ENCODE data around the gene LRRC27.

The LRRC27 gene

DNA sequence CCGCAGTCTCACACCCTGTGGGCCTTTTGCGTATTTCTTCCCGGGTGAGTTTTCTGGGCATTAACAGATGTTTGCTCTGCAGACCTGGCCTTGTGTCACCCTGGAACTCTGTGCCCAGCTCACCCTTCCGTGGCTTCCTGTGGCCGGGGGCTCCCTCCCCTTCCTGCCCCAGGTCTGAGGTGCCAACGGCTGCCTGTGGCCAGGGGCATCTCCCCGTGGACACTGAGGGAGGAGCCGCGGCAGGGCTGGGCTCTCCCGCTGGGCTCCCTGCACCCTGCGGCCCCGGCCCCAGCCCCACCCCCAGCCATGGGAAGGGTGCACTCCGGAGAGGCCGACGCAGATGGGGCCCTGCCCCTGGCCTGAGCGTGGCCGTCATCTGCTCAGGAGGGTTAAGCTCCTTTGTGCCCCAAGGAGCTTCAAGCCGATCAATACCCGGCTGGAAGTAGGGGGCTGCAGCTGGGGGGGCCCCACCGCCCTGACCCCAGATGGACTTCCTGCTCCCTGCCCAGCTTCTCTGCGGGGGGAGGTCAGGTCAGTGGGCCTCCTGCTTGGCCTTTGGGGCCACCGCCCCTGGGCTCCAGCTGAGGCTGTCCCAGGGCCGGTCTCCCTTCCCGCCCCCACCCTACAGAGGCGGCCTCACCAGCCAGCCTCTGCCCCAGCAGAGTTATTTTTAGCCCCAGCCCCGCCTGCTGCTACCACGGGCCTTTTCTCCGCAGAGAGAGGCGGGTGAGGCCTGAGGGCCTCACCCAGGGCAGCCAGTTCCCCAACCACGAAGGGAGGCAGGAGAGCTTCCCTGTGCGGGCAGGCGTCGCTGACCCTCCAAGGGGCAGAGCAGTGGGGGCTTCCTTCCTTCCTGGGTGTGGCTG is 89.2 kb downstream of the LRRC27 start:
- TF ChIP-seq POLR2AphosphoS5 (IDR thresholded peaks at IDR 0.05; ENCODE audit: low read depth): peak; percentile 48; the same call in 1 of the 2 replicates
- TF ChIP-seq, protein P1, sequence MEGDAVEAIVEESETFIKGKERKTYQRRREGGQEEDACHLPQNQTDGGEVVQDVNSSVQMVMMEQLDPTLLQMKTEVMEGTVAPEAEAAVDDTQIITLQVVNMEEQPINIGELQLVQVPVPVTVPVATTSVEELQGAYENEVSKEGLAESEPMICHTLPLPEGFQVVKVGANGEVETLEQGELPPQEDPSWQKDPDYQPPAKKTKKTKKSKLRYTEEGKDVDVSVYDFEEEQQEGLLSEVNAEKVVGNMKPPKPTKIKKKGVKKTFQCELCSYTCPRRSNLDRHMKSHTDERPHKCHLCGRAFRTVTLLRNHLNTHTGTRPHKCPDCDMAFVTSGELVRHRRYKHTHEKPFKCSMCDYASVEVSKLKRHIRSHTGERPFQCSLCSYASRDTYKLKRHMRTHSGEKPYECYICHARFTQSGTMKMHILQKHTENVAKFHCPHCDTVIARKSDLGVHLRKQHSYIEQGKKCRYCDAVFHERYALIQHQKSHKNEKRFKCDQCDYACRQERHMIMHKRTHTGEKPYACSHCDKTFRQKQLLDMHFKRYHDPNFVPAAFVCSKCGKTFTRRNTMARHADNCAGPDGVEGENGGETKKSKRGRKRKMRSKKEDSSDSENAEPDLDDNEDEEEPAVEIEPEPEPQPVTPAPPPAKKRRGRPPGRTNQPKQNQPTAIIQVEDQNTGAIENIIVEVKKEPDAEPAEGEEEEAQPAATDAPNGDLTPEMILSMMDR (IDR thresholded peaks at IDR 0.05; ENCODE audit: insufficient read depth, low read length): no peak
- DNase-seq (ENCODE audit: low read depth in 1 of 2, low spot score in 1 of 2): peak; percentile 77 to 91
- H3K27ac ChIP-seq (replicated peaks): peak overlapping the region; percentile 97
- peak overlapping the region; percentile 27 for H3K4me3 ChIP-seq (replicated peaks; ENCODE audit: insufficient read depth, low read length)
- no peaks in the 10 kb centered on the region for H3K27me3 ChIP-seq (ENCODE audit: insufficient read depth, poor library complexity, severe bottlenecking)

- peak overlapping the region; percentile 27 for H3K4me3 ChIP-seq (replicated peaks; ENCODE audit: insufficient read depth, low read length)
- no peaks in the 10 kb centered on the region for H3K27me3 ChIP-seq (ENCODE audit: insufficient read depth, poor library complexity, severe bottlenecking)
- peak overlapping the region; percentile 97 for H3K27ac ChIP-seq (replicated peaks)
- TF ChIP-seq POLR2AphosphoS5 (IDR thresholded peaks at IDR 0.05; ENCODE audit: low read depth): peak; percentile 38; the same call in 1 of the 2 replicates
- TF ChIP-seq, protein P2, sequence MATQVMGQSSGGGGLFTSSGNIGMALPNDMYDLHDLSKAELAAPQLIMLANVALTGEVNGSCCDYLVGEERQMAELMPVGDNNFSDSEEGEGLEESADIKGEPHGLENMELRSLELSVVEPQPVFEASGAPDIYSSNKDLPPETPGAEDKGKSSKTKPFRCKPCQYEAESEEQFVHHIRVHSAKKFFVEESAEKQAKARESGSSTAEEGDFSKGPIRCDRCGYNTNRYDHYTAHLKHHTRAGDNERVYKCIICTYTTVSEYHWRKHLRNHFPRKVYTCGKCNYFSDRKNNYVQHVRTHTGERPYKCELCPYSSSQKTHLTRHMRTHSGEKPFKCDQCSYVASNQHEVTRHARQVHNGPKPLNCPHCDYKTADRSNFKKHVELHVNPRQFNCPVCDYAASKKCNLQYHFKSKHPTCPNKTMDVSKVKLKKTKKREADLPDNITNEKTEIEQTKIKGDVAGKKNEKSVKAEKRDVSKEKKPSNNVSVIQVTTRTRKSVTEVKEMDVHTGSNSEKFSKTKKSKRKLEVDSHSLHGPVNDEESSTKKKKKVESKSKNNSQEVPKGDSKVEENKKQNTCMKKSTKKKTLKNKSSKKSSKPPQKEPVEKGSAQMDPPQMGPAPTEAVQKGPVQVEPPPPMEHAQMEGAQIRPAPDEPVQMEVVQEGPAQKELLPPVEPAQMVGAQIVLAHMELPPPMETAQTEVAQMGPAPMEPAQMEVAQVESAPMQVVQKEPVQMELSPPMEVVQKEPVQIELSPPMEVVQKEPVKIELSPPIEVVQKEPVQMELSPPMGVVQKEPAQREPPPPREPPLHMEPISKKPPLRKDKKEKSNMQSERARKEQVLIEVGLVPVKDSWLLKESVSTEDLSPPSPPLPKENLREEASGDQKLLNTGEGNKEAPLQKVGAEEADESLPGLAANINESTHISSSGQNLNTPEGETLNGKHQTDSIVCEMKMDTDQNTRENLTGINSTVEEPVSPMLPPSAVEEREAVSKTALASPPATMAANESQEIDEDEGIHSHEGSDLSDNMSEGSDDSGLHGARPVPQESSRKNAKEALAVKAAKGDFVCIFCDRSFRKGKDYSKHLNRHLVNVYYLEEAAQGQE (IDR thresholded peaks at IDR 0.05; ENCODE audit: insufficient replicate concordance, low read depth): no peak
- peak; percentile 48 to 78 for DNase-seq (ENCODE audit: low read depth in 1 of 2, low spot score in 1 of 2)
These were observed 90.1 kb downstream of the LRRC27 start for GRCh38 chr10:132421847-132422751.

DNA sequence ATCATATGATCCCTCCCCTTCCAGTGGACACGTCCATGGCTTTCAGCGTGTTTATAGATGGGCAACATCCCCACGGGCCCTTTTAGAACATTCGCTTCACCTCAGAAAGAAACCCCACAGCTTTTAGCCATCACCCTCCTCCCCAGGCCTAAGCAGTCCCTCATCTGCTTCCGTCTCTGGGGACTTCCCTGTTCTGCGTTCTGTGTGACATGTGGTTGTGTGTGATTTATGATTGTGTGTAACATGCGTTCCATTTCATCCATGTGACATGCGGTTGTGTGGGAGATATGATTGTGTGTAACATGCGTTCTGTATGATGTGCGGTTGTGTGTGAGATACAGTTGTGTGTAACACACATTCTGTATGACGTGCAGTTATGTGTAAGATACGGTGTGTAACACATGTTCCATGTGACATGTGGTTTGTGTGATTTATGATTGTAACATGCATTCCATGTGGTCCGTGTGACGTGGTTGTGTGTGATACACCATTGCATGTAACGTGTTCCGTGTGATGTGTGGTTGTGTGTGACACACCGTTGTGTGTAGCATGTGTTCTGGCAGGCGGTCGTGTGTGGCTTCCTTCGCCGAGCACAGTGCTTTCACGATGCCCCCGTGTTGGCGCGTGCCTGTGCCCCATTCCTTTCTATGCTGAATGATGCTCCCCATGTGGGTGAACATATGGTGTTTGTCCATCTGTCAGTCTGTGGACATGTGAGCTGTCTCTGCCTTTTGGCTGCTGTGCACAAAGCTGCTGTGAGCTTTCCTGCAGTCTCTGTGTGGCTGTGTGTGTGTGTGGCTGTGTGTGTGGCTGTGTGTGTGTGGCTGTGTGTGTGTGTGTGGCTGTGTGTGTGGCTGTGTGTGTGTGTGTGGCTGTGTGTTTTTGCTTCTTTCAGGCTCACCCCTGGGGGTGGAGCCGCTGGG is 91.2 kb downstream of the LRRC27 start:
- Histone ChIP-seq H3K27ac (replicated peaks) (peak overlapping the region; percentile 97), H3K4me3 (replicated peaks; ENCODE audit: insufficient read depth, low read length) (no peak overlapping the region), H3K27me3 (ENCODE audit: insufficient read depth, poor library complexity, severe bottlenecking) (no peaks in the 10 kb centered on the region)
- DNase-seq (ENCODE audit: low read depth in 1 of 2, low spot score in 1 of 2): peak; percentile 60 to 84
- TF ChIP-seq POLR2AphosphoS5 (IDR thresholded peaks at IDR 0.05; ENCODE audit: low read depth) (peak; percentile 58; the same call in 1 of the 2 replicates), GABPA (IDR thresholded peaks at IDR 0.05; ENCODE audit: low read depth) (no peak), SPI1 (IDR thresholded peaks at IDR 0.05; ENCODE audit: borderline replicate concordance, low read depth) (peak; percentile 88; the same call in 1 of the 2 replicates)
- TF ChIP-seq, protein P2 (IDR thresholded peaks at IDR 0.05; ENCODE audit: insufficient replicate concordance, low read depth): no peak
- TF ChIP-seq, protein P1 (IDR thresholded peaks at IDR 0.05; ENCODE audit: insufficient read depth, low read length): no peak

Measured in HL-60 (cell line).